ENCODE measurements around the gene SLC20A1.
"Not testable (repeated sequence)": the region's sequence is repeated elsewhere in the genome, so short reads cannot be mapped to it uniquely, and the experiment has no call there.

SLC20A1 gene

DNA sequence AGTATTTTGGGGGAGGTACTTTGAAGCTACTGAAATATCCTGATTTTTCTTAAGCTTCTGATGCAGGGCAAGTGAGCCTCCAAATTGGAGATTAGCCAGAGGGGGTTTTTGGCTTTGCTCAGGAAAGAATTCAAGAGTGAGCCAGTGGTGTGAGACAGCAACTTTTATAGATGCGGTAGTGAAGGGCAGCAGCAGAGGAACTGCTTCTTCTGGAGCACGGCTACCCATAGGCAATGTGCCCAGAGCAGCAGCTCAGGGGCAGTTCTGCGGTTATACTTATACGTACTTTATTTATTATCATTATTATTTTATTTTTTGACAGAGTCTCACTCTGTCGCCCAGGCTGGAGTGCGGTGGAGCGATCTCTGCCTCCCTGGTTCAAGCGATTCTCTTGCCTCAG, 55.3 kb downstream of the SLC20A1 start:
- no peak for DNase-seq
- Histone ChIP-seq H3K4me1 (ENCODE audit: control insufficient read depth, insufficient read depth, low read length, poor library complexity, severe bottlenecking) (peaks cover 3% of the 10 kb centered on the region), H3K27me3 (replicated peaks; ENCODE audit: control insufficient read depth, insufficient read depth, low read length, poor library complexity, severe bottlenecking) (no peaks in the 10 kb centered on the region)

DNA sequence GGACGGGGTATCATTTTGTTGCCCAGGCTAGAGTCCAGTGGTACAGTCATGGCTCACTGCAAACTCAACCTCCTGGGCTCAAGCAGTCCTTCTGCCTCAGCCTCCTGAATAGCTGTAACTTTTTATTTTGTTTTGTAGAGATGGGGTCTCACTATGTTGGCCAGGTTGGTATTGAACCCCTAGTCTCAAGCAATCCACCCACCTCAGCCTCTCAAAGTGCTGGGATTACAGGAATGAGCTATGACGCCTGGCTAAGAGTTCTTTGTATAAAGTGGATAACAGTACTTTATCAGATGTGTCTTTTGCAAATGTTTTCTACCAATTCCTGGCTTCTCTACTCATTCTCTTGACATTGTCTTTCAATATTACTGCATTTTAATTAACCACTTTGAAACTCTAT, 57.9 kb downstream of the SLC20A1 start:
- peaks cover 8% of the 10 kb centered on the region for H3K4me1 ChIP-seq (ENCODE audit: control insufficient read depth, insufficient read depth, low read length, poor library complexity, severe bottlenecking)

More for the DNA sequence above, 55.3 kb downstream of the SLC20A1 start:
- no peak overlapping the region for H3K27ac ChIP-seq (ENCODE audit: insufficient read depth, low read length, poor library complexity, severe bottlenecking)
- no peaks in the 10 kb centered on the region for H3K36me3 ChIP-seq (ENCODE audit: control insufficient read depth, insufficient read depth, low read length)
- H3K4me3 ChIP-seq (ENCODE audit: insufficient read depth, low read depth, low read length, poor library complexity, severe bottlenecking): no peak overlapping the region
- H3K9me3 ChIP-seq (ENCODE audit: control insufficient read depth, low read length): no peaks in the 10 kb centered on the region

DNA sequence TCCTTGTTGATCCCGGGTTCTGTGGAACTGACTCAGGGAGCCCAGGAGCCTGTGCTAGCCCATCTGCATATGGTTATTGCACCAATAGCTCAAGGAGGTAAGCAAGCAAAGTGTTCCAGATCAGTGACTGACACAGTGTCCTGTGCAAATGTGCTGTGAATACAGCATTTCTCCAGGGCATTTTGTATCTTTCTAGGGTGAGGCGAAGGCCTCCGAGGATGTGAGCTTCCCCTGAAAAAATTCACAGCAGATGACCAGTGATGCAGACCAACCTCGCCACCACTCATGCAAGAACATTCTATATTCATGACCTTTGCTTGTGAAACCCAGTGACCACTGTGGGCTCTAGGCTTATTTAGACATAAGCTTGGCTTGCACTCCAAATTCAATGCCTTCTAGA, 59.8 kb downstream of the SLC20A1 start:
- peaks cover 11% of the 10 kb centered on the region for H3K4me1 ChIP-seq (ENCODE audit: control insufficient read depth, insufficient read depth, low read length, poor library complexity, severe bottlenecking)
- H3K27ac ChIP-seq (ENCODE audit: insufficient read depth, low read length, poor library complexity, severe bottlenecking): no peak overlapping the region
- H3K4me3 ChIP-seq (ENCODE audit: insufficient read depth, low read depth, low read length, poor library complexity, severe bottlenecking): no peak overlapping the region
- DNase-seq: no peak
- no peaks in the 10 kb centered on the region for H3K9me3 ChIP-seq (ENCODE audit: control insufficient read depth, low read length)
- H3K36me3 ChIP-seq (ENCODE audit: control insufficient read depth, insufficient read depth, low read length): no peaks in the 10 kb centered on the region
- H3K27me3 ChIP-seq (replicated peaks; ENCODE audit: control insufficient read depth, insufficient read depth, low read length, poor library complexity, severe bottlenecking): no peaks in the 10 kb centered on the region

More for the DNA sequence above, 57.9 kb downstream of the SLC20A1 start:
- no peaks in the 10 kb centered on the region for H3K9me3 ChIP-seq (ENCODE audit: control insufficient read depth, low read length)
- no peak for DNase-seq
- H3K36me3 ChIP-seq (ENCODE audit: control insufficient read depth, insufficient read depth, low read length): no peaks in the 10 kb centered on the region
- H3K27me3 ChIP-seq (replicated peaks; ENCODE audit: control insufficient read depth, insufficient read depth, low read length, poor library complexity, severe bottlenecking): no peaks in the 10 kb centered on the region
- no peak overlapping the region for H3K27ac ChIP-seq (ENCODE audit: insufficient read depth, low read length, poor library complexity, severe bottlenecking)
- no peak overlapping the region for H3K4me3 ChIP-seq (ENCODE audit: insufficient read depth, low read depth, low read length, poor library complexity, severe bottlenecking)

DNA sequence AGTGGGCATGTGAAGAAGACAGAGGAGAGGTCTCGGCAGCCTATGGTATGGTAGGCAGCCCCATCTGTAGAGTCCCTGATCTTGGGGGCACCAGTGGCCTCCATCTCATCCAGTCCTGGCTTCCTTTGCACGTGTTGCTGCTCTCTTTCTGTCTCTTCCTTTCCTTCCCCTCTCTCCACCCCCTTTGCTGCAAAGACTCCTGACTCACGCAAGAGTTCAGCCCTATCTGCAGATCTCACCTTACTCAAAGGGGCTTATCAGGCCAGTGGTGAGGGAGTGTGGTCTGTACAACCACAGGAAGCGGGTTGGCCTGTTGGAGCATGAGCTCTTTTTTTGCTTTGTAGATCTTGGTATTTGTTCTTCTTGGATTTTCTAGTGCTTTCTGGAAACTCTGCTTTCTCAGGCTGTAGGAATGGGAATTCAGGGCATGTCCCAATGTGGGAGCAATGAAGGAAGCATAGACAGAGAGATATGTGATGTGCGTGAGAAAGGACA, 60.5 kb downstream of the SLC20A1 start:
- peaks cover 11% of the 10 kb centered on the region for H3K4me1 ChIP-seq (ENCODE audit: control insufficient read depth, insufficient read depth, low read length, poor library complexity, severe bottlenecking)
- no peak overlapping the region for H3K27ac ChIP-seq (ENCODE audit: insufficient read depth, low read length, poor library complexity, severe bottlenecking)
- no peaks in the 10 kb centered on the region for H3K27me3 ChIP-seq (replicated peaks; ENCODE audit: control insufficient read depth, insufficient read depth, low read length, poor library complexity, severe bottlenecking)
- H3K9me3 ChIP-seq (ENCODE audit: control insufficient read depth, low read length): no peaks in the 10 kb centered on the region
- DNase-seq: peak; percentile 19 to 38 (median 38)
- H3K4me3 ChIP-seq (ENCODE audit: insufficient read depth, low read depth, low read length, poor library complexity, severe bottlenecking): no peak overlapping the region
- H3K36me3 ChIP-seq (ENCODE audit: control insufficient read depth, insufficient read depth, low read length): no peaks in the 10 kb centered on the region

DNA sequence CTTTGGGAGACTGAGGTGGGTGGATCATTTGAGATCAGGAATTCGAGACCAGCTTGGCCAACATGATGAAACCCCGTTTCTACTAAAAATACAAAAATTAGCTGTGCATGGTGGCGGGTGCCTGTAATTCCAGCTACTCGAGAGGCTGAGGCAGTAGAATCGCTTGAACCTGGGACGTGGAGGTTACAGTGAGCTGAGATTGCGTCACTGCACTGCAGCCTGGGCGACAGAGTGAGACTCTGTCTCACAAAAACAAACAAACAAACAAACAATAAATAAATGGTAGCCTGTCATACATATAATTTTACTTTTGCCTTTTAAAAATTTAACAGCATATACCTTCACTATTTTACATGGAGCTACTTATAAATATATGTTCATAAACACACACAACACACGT, 61.2 kb downstream of the SLC20A1 start:
- H3K9me3 ChIP-seq (ENCODE audit: control insufficient read depth, low read length); H3K27ac ChIP-seq (ENCODE audit: insufficient read depth, low read length, poor library complexity, severe bottlenecking); H3K36me3 ChIP-seq (ENCODE audit: control insufficient read depth, insufficient read depth, low read length); DNase-seq; H3K27me3 ChIP-seq (replicated peaks; ENCODE audit: control insufficient read depth, insufficient read depth, low read length, poor library complexity, severe bottlenecking); H3K4me3 ChIP-seq (ENCODE audit: insufficient read depth, low read depth, low read length, poor library complexity, severe bottlenecking): not testable (repeated sequence)
- H3K4me1 ChIP-seq (ENCODE audit: control insufficient read depth, insufficient read depth, low read length, poor library complexity, severe bottlenecking): peaks cover 11% of the 10 kb centered on the region

DNA sequence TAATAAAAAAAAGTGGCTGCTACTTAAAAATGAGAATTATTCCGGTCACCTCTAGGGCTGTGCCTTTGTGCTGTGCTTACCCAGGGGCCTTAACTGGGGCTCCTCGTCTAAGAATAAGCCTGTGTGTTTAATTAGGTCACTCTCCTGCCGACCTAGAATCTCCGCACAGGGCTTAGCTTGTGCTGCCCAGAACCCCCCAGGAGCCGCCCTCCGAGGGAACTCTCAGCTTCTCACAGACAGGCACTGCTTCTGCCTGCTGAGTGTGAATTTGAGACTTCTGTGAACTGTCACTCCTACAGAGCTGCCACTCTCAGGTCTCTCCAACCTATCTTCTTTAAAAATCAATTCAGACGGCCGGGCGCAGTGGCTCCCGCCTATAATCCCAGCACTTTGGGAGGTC, 63.2 kb downstream of the SLC20A1 start:
- Histone ChIP-seq H3K27me3 (replicated peaks; ENCODE audit: control insufficient read depth, insufficient read depth, low read length, poor library complexity, severe bottlenecking) (no peaks in the 10 kb centered on the region), H3K9me3 (ENCODE audit: control insufficient read depth, low read length) (no peaks in the 10 kb centered on the region), H3K4me1 (ENCODE audit: control insufficient read depth, insufficient read depth, low read length, poor library complexity, severe bottlenecking) (peaks cover 11% of the 10 kb centered on the region), H3K4me3 (ENCODE audit: insufficient read depth, low read depth, low read length, poor library complexity, severe bottlenecking) (no peak overlapping the region), H3K36me3 (ENCODE audit: control insufficient read depth, insufficient read depth, low read length) (no peaks in the 10 kb centered on the region), H3K27ac (ENCODE audit: insufficient read depth, low read length, poor library complexity, severe bottlenecking) (no peak overlapping the region)
- DNase-seq: no peak

DNA sequence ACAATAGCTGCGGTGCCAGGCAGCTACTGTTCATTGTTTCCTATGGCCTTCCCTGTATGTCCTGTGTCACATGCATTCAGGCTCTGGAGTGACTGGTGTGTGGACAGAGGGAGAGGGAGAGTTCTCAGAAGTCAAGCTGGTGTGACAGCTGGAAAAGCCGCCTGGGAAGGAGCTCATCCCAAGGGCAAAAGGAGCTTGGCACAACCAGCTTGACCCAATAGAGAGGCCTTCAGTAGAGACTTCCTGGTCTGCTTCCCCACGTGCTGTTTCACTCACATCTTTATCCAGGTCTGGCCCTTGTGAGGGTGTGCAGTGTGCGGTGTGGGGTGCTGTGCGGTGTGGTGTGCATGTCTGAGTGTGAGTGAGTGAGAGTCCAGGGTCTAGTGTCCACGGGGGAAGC, 64.0 kb downstream of the SLC20A1 start:
- H3K4me1 ChIP-seq (ENCODE audit: control insufficient read depth, insufficient read depth, low read length, poor library complexity, severe bottlenecking): peaks cover 11% of the 10 kb centered on the region
- no peak overlapping the region for H3K4me3 ChIP-seq (ENCODE audit: insufficient read depth, low read depth, low read length, poor library complexity, severe bottlenecking)
- H3K9me3 ChIP-seq (ENCODE audit: control insufficient read depth, low read length): no peaks in the 10 kb centered on the region
- H3K36me3 ChIP-seq (ENCODE audit: control insufficient read depth, insufficient read depth, low read length): no peaks in the 10 kb centered on the region
- no peak for DNase-seq
- no peak overlapping the region for H3K27ac ChIP-seq (ENCODE audit: insufficient read depth, low read length, poor library complexity, severe bottlenecking)
- no peaks in the 10 kb centered on the region for H3K27me3 ChIP-seq (replicated peaks; ENCODE audit: control insufficient read depth, insufficient read depth, low read length, poor library complexity, severe bottlenecking)

DNA sequence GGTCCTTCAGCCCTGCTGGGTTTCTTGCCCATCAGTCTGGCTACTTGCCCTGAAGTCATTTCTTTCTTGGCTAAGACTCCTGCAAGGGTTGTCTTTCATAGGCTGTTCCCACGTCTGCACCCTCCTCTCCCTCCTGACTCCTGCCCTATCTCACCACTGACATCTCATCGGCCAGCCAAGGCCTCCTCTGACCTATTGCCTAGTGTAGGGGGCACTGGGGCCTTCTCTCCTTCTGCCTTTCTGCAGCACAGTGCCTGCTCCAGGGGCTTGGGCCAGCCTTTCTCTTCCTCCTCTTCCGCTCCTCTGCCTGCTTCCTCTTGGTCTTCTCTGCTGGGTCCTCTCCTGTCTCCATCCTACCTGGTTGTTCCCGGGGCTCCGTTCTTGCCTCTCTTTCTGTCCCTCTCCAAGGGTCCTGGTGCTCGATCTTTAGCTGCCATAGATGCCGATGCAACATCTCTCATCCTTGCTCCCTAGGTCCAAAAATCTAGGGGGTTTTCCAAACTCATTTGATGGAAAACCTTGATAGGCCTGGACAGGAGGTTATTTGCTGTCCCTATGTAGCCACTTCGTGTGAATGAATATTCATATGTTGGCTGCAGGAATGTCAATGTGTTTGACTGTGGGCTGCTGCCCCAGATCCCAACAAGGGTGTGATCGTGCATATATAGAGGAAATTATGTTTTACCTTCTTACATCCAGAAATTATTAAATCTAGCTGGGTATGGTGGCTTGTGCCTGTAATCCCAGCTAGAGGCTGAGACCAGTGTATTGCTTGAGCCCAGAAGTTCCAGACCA, 65.4 kb downstream of the SLC20A1 start:
- DNase-seq: no peak
- Histone ChIP-seq H3K36me3 (ENCODE audit: control insufficient read depth, insufficient read depth, low read length) (no peaks in the 10 kb centered on the region), H3K4me3 (ENCODE audit: insufficient read depth, low read depth, low read length, poor library complexity, severe bottlenecking) (no peak overlapping the region), H3K27ac (ENCODE audit: insufficient read depth, low read length, poor library complexity, severe bottlenecking) (no peak overlapping the region), H3K4me1 (ENCODE audit: control insufficient read depth, insufficient read depth, low read length, poor library complexity, severe bottlenecking) (peaks cover 6% of the 10 kb centered on the region), H3K27me3 (replicated peaks; ENCODE audit: control insufficient read depth, insufficient read depth, low read length, poor library complexity, severe bottlenecking) (no peaks in the 10 kb centered on the region), H3K9me3 (ENCODE audit: control insufficient read depth, low read length) (no peaks in the 10 kb centered on the region)

DNA sequence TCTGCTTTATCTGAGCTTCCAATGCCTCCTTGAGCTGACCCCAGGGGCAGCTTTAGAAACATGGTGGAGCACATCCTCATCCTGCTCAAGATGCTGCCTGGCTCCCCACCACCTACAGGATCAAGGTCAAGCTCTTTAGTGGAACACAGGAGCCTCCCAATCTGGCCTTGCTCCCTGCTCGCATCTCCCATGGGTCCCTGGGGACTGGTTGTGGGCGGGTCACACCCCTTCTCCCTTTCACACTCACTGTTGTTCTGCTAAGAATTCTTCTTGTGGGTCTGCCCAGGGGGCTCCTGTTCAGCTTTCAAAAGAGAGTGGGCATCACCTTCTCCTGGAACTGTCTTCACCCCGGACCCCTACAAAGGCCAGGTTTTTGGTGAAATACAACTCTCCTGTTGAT, 66.7 kb downstream of the SLC20A1 start:
- Histone ChIP-seq H3K4me3 (ENCODE audit: insufficient read depth, low read depth, low read length, poor library complexity, severe bottlenecking) (no peak overlapping the region), H3K9me3 (ENCODE audit: control insufficient read depth, low read length) (no peaks in the 10 kb centered on the region), H3K27ac (ENCODE audit: insufficient read depth, low read length, poor library complexity, severe bottlenecking) (no peak overlapping the region), H3K27me3 (replicated peaks; ENCODE audit: control insufficient read depth, insufficient read depth, low read length, poor library complexity, severe bottlenecking) (no peaks in the 10 kb centered on the region), H3K4me1 (ENCODE audit: control insufficient read depth, insufficient read depth, low read length, poor library complexity, severe bottlenecking) (peaks cover 3% of the 10 kb centered on the region), H3K36me3 (ENCODE audit: control insufficient read depth, insufficient read depth, low read length) (no peaks in the 10 kb centered on the region)
- DNase-seq: no peak

DNA sequence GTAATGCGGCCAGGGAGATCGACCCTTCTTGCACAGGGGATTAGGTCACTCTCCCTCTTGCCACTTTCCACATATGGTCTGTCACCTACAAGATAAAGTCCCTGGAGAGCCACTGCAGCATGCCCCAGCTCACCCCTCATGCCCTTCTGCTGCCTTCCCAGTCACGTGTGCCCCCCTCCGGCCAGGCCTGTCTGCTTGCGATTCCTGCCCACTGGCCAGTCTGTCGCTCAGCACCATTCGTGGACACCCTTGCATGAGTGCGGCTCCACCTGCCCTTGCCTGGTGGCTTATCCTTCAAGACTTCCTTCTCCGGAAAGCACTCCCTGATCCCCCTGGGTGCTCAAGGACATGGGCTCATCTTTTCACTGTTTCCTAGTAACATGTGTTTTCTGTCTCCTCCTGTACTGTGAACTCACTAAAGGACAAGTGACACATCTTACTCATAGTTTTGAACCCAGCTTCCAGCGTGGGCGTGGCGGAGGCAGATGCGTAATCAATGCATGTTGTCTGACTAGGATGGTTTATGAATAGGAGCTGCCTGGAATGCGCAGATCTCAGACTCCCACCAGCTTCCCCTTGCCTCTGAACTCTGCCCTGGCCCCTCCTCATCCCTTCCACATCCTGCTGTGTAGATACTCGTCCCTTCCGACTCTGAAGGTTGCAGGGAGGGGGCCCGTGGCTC, 67.3 kb downstream of the SLC20A1 start:
- no peaks in the 10 kb centered on the region for H3K27me3 ChIP-seq (replicated peaks; ENCODE audit: control insufficient read depth, insufficient read depth, low read length, poor library complexity, severe bottlenecking)
- H3K4me1 ChIP-seq (ENCODE audit: control insufficient read depth, insufficient read depth, low read length, poor library complexity, severe bottlenecking): peaks cover 3% of the 10 kb centered on the region
- no peaks in the 10 kb centered on the region for H3K36me3 ChIP-seq (ENCODE audit: control insufficient read depth, insufficient read depth, low read length)
- H3K27ac ChIP-seq (ENCODE audit: insufficient read depth, low read length, poor library complexity, severe bottlenecking): no peak overlapping the region
- no peak overlapping the region for H3K4me3 ChIP-seq (ENCODE audit: insufficient read depth, low read depth, low read length, poor library complexity, severe bottlenecking)
- DNase-seq: no peak
- no peaks in the 10 kb centered on the region for H3K9me3 ChIP-seq (ENCODE audit: control insufficient read depth, low read length)
